Measurements from ENCODE around the gene KIAA1217.
A peak's percentile ranks its signal among the peaks of the same experiment; 100 is the strongest.

The KIAA1217 gene

DNA sequence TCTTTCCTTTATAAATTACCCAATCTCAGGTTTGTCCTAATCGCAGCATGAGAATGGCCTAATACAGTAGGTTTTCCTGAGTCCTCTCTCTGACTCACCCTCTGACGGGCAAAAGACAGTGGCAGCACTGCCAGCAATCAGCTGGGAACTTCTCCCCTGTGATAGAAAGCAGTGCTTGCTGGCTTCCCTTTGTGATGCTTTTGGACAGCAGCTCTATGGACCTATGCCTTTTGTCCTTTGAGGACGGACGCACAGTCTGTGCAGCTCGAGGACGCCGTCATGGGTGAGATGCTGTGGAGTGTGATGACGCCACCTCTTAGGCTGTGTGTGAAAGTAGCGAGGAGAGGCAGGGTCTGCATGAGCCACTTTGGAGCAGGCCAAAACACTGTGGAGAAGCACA, 68.8 kb downstream of the KIAA1217 start:
- no peak overlapping the region for H3K27ac ChIP-seq
- no peak for DNase-seq (ENCODE audit: low read depth, low spot score)

DNA sequence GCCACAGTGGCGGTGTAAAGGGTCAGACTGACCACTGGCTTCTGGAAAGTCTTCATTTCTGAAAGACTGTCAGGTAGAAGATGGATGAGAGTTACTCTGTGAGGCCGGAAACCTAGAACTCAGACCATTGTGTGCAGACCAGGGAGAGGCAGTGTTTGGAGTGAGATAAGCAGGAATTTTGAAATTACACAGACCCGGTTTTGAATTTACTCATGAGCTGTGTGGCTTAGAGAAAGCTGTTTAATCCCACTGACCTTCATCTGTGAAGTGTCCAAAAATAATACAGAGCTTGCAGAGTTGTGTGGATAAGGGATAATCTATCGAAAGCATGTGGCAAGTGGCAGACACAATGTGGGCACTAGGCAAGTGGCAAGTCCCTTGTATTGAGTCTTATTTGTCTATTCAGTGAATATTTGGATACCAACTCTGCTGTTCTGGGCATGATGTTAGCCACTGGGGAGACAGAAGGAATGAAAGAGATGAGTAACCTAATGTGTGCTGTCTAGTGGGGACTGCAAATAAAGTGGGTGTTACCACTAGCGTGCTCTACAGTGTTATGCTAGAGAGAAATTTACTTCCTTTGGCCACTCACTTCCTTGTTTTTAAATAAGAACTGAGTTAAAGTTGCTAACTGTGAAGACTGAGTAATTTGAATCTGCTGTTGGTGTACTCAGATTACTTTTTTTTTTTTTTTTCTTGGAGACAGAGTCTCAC, 69.4 kb downstream of the KIAA1217 start:
- H3K27ac ChIP-seq: no peak overlapping the region
- no peak for DNase-seq (ENCODE audit: low read depth, low spot score)

DNA sequence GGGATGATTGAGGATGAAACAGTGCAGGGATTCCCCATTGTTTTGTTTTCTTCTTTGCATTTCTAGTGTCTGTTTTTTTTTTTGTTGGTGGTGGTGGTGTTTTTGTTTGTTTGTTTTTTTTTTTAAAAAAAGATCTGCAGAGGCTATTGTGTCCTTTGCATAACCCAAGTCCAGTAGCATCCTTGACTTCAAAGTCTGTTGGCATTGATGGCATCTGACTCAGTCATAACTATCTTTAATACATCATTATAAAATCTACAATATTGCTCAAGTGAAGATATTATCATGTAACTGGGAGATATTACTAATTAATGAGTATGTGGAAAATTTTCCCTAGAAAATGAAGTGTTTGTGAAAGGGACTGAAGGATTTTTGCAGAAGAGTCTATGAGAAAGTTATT, 70.2 kb downstream of the KIAA1217 start:
- DNase-seq (ENCODE audit: low read depth, low spot score): no peak
- no peak overlapping the region for H3K27ac ChIP-seq

DNA sequence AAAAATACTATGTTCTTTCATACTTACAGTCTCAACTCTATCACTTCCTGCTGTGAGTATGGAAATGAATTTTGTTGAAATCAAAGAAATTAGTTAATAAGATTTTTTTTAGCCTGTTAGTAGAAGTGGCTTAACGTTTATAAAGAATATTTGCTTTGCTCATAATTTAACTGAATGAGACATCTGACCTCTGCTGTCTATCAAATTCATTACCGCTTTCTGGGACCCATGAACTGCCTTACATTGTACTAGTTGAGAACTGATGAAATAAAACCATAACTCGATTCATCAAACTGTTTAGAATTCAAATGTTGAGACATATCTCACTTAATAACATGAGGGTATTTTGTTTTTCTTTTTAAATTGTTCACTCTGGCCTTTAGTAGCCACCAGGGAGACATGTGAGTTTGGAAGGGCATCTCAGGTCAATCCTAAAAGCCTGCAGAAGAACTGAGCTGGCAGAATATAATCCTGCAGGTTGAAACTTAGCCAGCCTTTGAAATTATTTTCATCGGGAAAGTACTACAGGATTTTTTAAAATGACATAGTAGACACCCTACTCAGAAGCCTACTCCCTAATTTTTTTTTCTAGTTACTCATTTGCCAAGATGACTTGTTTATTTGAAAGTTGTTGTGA, 78.7 kb downstream of the KIAA1217 start:
- H3K27ac ChIP-seq: peak overlapping the region; percentile 64
- no peak for DNase-seq (ENCODE audit: low read depth, low spot score)

DNA sequence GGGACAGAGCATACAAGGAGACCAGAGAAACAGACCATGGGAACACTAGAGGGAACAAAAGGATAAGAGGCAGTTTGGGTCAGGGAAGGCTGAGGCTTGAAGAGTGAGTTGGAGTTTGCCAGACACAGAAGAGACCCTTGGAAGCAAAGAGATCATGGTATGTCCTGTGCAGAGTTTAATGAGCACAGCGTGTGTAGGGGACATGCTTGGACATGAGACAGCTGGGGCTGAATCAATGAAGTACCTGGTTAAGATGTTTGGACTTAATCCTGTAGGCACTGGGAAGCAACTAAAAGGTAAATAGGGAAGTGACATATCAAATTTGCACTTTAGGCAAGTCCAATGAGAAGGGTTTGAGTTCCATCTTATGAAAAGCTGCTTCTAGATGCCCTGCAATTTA, 79.6 kb downstream of the KIAA1217 start:
- DNase-seq (ENCODE audit: low read depth, low spot score): peak; percentile 10

DNA sequence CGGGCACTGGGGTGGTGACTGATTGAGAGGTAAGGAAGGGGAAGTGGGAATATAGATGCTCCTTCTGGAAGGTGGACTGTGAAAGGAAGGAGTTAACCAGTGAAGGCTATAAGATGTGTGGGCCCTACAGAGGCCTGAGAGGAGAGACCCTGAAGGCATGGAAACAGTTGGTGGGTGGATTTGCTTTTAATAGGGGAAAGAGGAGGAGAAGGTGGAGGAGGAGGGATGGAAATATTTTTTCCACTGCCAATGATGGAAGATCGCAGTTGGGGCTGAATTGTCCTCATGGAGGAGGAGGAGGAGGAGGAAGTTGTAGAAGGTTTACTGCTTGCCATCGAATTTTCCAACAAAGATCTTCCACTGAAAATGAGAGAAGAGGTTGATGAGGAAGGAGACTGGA, 80.3 kb downstream of the KIAA1217 start:
- peak overlapping the region; percentile 64 for H3K27ac ChIP-seq
- DNase-seq (ENCODE audit: low read depth, low spot score): no peak

More for the DNA sequence above, 79.6 kb downstream of the KIAA1217 start:
- H3K27ac ChIP-seq: peak overlapping the region; percentile 64

DNA sequence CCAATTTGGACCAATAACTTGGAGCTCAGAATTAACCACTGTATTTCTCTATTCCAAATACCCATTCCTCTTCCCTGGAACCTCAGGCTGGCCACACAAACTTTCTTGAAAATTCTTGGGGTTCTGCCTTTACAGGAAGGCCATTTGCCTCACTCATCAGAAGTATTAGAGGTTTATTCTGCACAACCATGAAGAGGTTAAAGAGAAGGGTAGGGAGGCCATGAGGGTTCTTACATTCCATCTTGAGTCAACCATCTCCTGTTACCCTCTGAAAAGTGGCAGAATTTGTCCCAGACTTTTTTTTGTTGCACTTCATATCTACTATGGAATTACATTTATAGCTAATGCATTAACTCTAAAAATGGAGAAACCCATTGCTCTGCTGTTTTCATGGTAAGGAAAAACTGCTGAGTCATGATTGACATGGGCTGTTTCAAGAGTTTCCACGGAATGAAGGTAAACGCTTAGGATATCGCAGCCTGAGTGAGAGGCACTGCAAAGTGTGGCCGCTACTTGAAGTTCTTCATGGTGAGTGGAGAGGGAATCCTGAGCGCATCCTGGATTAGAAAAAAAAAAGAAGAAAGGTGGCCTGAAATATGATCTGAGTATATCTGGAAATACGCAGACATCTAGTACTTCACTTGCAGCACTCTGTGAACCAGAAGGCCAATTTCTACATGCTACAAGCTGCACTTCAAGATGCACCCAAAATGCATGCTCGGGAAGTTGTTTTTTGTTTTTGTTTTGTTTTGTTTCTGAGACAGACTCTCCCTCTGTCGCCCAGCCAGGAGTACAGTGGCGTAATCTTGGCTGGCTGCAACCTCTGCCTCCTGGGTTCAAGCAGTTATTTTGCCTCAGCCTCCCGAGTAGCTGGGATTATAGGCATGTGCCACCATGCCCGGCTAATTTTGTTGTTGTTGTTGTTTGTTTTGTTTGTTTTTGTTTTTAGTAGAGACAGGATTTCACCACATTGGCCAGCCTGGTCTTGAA, 83.7 kb downstream of the KIAA1217 start:
- no peak for DNase-seq (ENCODE audit: low read depth, low spot score)
- H3K27ac ChIP-seq: no peak overlapping the region

DNA sequence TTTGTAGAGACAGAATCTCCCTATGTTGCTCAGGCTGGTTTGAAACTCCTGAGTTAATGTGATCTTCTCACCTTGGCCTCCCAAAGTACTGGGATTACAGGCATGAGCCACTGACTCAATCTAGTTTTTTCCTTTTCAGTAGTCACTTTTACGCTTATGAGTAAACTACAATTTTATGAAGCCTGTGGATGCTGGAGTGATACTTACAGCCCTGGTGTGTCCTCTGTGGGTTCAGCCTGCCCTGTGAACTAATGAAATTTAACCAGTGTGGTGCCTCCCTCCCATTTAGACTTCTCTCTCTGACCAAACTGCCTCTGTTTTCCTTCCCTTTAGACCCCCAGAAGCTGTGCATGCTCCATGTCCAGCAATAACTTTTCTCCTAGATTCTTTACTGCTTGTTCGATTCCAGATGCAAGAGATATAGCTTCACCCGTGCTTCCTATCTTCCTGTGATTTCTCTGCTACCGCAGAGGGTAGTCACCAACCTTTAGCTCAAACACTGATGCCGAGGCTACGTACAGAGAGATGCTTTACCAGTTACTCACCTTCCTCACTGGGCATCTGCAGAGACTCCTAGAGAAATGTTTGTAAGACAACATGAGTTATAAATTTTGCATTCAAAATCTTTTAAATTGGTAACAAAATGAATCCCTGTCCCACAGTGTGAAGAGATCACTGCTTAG, 90.8 kb downstream of the KIAA1217 start:
- DNase-seq (ENCODE audit: low read depth, low spot score): peak; percentile 2
- H3K27ac ChIP-seq: no peak overlapping the region

DNA sequence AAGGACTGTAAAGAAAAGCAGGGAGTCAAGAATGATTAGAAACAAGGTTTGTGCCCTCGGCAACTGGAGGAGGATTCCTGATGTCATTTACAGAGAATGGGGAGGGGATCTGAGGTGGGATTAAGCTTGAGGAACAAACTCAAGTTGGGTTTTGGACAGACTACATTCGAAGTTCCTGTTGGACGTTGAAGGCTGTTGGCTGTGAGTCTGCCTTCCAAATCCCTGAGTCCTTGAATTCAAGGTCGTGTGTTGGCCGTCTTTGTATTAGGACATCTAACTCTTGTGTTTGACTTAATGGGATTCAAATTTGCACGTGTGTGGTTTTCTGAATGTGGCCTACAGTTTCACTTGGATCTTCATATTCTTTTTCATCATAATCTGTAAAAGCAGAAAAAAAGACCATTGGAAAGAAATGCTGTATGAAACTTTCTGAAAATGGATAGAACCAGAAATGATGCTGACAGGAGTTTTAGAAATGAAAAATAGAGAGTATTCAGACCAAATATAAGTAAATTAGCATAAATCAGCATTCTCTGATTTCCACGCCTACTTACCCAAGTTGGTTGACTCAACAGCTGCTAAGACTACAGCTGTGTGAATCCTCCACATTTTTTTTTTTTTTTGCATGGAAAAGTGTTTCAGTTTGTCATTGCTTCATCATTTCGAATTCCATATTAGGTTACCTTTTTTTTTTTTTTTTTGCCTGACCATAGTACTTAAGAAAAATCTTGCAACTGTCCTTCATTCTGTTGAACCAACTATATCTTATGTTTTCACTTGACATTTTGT, 94.8 kb downstream of the KIAA1217 start:
- no peak for DNase-seq (ENCODE audit: low read depth, low spot score)
- no peak overlapping the region for H3K27ac ChIP-seq

DNA sequence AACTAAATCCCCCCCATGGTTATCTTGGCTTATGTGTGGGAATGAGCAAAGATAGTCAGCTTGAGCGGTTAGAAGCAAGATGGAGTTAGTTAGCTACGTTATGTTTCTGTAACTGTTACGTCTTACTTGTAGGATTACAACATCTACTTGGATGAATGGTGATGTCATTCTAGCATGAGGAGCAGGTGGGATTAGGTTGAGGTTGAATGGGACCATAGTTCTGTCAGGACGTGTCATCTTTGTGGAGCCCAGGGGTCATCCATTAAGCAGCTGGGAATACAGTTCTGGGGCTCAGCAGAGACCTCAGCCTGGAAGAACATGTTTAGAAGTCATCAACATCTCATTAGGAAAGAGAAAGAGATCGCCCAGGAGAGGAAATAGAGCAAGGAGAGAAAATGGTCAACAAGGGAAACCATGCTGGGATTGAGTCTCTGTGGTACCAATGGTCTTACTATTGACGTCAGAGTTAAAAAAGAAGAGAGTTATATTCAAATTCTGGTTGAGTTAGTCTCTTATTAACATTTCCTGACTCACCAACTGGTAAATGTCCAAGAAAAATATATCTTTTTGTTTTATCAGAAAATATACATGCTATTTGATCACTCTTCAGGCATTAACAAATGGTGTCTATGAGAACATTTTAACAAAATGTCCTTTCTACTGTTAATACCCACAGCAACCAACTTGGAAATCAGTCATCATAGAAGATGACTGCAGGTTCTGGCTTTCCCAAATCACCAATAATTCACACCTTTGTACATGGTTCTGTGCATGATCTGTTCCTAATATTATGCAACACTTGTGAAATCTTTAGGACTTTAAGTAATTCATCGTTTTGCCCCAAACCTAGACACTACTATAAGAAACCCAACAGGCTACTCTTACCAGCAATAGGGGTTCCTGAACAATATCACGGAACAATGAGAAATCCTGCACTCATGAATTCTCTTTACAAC, 96.9 kb downstream of the KIAA1217 start:
- DNase-seq (ENCODE audit: low read depth, low spot score): no peak
- H3K27ac ChIP-seq: no peak overlapping the region

DNA sequence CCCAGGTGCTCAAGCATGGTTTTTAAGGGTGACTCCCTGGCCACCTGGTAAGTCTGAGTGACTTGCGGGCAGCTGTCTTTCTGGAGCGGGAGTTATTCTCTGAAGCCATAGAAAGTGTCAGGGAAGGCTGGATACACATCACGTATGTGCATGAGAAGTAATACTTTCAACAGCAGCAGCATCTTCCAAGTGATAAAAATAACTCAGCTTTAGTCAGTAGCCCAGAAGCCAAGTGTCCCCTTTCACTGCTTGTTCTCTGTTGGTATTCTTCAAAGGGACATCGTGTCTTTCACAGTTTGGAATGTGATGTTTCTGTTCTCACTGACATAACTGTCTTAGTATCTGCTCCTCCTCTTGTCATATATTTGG, 97.6 kb downstream of the KIAA1217 start:
- DNase-seq (ENCODE audit: low read depth, low spot score): no peak
- no peak overlapping the region for H3K27ac ChIP-seq

DNA sequence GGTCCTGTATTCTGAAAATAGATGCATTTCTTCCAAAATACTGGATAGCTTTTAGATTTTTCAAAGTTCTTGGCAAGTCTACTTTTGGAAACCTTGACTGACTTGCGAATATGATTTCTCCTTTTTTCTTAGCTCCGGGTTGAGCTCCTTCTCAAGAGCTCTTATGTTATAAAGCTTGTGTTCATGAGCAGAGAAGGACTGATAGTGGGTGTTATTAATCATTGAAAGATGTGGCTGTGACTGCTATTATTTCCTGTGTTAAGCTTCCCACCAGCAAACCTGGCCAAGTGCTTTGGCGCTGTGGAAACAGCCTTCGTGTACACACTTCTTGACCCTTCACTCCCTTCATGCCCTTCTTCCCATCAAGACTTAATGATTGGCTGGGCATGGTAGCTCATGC, 98.2 kb downstream of the KIAA1217 start:
- DNase-seq (ENCODE audit: low read depth, low spot score): no peak
- no peak overlapping the region for H3K27ac ChIP-seq

DNA sequence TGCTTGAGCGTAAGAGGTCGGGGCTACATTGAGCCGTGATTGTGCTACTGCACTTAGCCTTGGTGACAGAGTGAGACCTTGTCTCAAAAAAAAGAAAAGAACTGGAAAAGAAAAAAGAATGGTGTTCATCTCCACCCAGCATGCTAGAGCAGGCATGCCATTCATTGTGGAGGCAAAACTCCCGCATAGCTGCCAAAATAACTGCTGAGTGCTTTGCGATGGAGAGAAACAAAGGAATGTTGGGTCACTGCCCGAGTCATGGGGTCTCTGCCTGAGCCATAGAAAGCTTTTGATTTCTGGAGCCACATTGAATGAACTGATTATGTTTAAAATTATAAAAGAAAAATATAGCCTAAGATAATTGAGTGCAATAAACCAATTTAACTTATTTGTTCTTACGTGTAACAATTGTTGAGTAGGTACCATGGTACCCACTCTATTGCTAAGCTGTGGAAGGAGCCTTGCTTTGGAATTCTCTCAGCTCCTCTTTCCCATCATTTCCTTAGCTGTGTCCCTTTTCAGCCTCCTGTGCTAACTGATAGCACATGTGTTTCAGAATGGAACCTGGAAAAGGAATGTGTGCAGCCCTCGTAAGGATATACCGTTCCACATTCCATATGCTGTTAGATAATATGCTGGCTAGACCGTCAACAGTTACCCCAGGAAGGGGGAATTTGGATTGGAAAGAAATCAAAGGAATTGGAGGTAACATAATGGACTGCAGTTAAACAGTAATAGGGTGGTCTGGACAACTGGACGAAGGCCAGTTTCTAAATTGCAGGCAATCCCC, 99.0 kb downstream of the KIAA1217 start:
- no peak for DNase-seq (ENCODE audit: low read depth, low spot score)

DNA sequence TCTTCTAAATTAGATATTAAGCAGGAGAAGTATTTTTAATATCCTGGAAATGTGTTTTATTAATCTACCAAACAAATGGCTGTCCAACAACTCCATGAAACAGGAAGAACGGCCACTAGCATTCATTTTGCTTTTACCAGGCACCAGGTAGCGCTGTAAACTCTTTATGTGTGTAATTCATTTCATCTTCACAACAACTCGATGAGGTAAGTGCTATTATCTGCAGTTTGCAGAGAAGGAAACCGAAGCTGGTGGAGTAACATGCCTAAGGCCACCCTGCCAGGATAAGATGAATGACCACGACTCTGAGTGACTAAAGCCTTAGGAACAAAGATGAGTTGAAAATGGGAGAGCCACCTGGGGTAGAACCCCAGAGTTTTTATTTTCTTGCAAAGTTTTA, 101.2 kb downstream of the KIAA1217 start:
- no peak for DNase-seq (ENCODE audit: low read depth, low spot score)
- H3K27ac ChIP-seq: peak overlapping the region; percentile 6

More for the DNA sequence above, 99.0 kb downstream of the KIAA1217 start:
- H3K27ac ChIP-seq: no peak overlapping the region

DNA sequence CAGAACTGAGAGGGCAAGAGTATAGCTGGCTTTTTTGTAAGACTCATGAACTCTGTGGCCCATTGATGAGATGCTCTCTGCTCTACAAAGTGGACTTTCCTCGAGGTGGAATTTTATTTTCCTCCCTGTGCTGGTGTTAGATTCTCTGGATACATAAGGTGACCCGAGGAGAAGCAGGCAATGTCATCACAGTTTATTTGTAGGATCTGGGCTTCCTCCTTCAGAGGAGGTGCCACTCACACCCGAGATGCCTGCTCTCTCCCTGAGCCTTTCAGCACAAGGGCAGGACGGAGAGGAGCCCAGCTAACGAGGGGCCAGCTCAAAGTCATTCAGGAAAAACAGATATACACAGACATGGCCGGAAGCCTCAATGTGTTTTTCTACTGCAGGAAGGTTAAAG, 103.0 kb downstream of the KIAA1217 start:
- DNase-seq (ENCODE audit: low read depth, low spot score): no peak
- H3K27ac ChIP-seq: no peak overlapping the region

DNA sequence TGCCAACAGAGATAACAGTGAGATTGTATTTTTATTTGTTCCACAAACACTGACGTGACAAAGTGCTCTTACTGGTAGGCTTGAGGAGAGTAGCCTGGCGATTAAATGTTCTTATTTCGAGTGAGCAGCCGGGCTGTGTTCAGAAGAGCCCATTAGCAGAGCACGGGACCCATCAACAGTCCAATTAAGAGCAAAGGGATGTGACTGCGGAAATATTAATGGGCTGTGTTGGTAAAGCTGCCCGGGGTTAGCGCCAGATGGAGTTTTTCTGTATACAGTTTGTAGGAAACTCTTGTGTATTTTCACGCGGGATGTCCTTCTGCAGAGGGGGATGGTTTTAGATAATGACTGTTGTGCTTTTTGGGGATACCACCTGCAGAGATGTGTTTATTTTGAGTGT, 104.3 kb downstream of the KIAA1217 start:
- H3K27ac ChIP-seq: no peak overlapping the region
- DNase-seq (ENCODE audit: low read depth, low spot score): no peak

DNA sequence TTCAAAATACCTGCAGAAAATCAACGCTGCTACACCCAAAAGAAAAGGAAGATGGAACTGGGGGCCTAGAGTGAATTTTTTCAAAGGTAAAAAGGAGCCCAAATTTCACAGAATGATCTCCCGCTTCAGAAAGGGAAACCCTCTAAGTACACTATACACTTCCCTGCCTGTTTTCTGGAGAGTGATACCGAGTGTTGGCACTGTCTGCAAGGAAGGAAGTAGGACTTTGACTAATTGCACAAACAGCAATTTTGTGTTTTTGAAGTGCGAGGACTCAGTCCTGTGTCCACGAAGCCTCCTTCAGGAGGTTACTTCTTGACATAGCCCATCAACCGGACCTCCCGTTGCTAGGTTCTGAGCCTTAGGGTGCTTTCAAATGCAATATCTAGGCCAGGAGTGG, 106.3 kb downstream of the KIAA1217 start:
- no peak for DNase-seq (ENCODE audit: low read depth, low spot score)
- H3K27ac ChIP-seq: no peak overlapping the region

DNA sequence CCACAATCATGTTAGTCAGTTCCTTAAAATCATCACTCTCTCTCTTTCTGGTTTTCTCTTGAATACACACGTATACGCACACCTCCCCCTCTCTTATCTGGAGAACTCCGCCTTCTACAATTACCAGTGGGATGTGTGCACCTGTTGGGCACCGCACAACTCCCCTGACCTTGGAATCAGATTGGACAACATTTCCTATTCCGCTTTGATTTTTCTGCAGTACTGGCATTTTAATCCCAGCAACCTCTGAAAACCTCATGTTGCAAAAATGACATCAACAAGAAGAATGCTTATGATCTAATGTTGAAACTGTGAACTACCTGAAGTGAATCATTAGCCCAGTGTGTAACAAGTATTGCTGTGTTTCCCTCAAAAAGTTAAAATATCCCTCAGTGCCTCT, 109.6 kb downstream of the KIAA1217 start:
- no peak overlapping the region for H3K27ac ChIP-seq
- DNase-seq (ENCODE audit: low read depth, low spot score): no peak
